Uterus (tissue), 2 donors: Measurements from ENCODE around the gene MSMO1.

Experiments used
- POLR2A ChIP-seq, 2 donors: fragments of 450-650 bp; IDR thresholded peaks; one replicate each; pipeline ENCODE4 v1.6.1; 2016; ENCODE audit warnings: antibody characterized with exemption in 2 of 2, mild to moderate bottlenecking in 1 of 2, moderate library complexity in 1 of 2
- TF ChIP-seq, protein P1 (sequence below), 4 experiments: fragments of 200-600 bp in 2 of 4; fragments of 450-650 bp in 2 of 4; sonication (generic) in 2 of 4; IDR thresholded peaks; one replicate each; pipeline ENCODE4 v1.5.1; 2016 to 2019; ENCODE audit warnings: antibody characterized with exemption in 4 of 4, mild to moderate bottlenecking in 2 of 4, moderate library complexity in 1 of 4

DNA sequence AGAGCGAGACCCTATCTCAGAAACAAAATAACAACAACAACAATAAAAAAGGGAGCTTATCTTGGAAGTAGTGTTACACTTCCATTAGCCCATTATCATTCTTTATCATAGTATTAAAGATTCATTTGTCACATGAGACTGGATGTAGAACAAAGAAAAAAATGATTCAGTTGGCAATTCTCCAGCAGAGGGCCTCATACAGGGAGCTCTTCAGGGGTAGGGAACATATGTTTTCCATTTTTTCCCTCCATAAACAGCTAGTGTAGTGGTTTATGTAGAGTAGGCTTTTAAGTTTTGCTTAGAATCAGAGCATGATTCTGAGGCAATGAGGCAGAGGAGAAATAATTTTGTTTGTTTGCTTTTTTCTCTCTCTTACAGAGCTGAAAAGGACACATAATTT lies 57.1 kb downstream of the MSMO1 start:
- TF ChIP-seq, protein P1, sequence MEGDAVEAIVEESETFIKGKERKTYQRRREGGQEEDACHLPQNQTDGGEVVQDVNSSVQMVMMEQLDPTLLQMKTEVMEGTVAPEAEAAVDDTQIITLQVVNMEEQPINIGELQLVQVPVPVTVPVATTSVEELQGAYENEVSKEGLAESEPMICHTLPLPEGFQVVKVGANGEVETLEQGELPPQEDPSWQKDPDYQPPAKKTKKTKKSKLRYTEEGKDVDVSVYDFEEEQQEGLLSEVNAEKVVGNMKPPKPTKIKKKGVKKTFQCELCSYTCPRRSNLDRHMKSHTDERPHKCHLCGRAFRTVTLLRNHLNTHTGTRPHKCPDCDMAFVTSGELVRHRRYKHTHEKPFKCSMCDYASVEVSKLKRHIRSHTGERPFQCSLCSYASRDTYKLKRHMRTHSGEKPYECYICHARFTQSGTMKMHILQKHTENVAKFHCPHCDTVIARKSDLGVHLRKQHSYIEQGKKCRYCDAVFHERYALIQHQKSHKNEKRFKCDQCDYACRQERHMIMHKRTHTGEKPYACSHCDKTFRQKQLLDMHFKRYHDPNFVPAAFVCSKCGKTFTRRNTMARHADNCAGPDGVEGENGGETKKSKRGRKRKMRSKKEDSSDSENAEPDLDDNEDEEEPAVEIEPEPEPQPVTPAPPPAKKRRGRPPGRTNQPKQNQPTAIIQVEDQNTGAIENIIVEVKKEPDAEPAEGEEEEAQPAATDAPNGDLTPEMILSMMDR (IDR thresholded peaks at IDR 0.05), result no peak
- TF ChIP-seq POLR2A (IDR thresholded peaks at IDR 0.05), result no peak
